Astrocyte (in vitro differentiated cells and primary cell): ENCODE results near the gene KYNU. TPM values are rescaled to one million over a fixed set of nuclear protein-coding genes. Genes with fewer than 3 reads are reported as not detected.

Experiments used
- DNase-seq: peaks from one replicate; pipeline ENCODE4 v3.0.0-alpha.2; 2010; ENCODE audit warnings: low read depth
- FAIRE-seq: peaks from 2 replicates; lab custom pipeline; 2011; peaks lifted over from hg19 to GRCh38; lab: Jason Lieb, UNC
- H2AFZ ChIP-seq: 2 replicates; pipeline ENCODE4 v1.6.0; 2012; ENCODE audit warnings: low read depth, low read length, inconsistent platforms
- H3K27ac ChIP-seq: 2 replicates; pipeline ENCODE4 v1.5.1; 2011; ENCODE audit warnings: low read depth, low read length, inconsistent platforms
- H3K27me3 ChIP-seq: 2 replicates; pipeline ENCODE4 v1.6.0; 2011; ENCODE audit warnings: low read length, inconsistent platforms; ENCODE audit not compliant: insufficient read depth
- H3K36me3 ChIP-seq: 2 replicates; pipeline ENCODE4 v1.5.1; 2011; ENCODE audit warnings: low read length, inconsistent platforms; ENCODE audit not compliant: insufficient read depth
- H3K4me1 ChIP-seq: 2 replicates; pipeline ENCODE4 v1.5.1; 2011; ENCODE audit warnings: low read length, inconsistent platforms; ENCODE audit not compliant: insufficient read depth
- H3K4me2 ChIP-seq: 2 replicates; pipeline ENCODE4 v1.6.0; 2012; ENCODE audit warnings: low read length, inconsistent platforms
- H3K4me3 ChIP-seq: 2 replicates; pipeline ENCODE4 v1.5.1; 2011; ENCODE audit warnings: low read depth, mild to moderate bottlenecking, low read length, inconsistent platforms; ENCODE audit not compliant: insufficient read depth
- H3K79me2 ChIP-seq: 2 replicates; pipeline ENCODE4 v1.6.0; 2012; ENCODE audit warnings: mild to moderate bottlenecking, low read length, inconsistent platforms; ENCODE audit not compliant: insufficient read depth
- H3K9ac ChIP-seq: 2 replicates; pipeline ENCODE4 v1.6.0; 2012; ENCODE audit warnings: mild to moderate bottlenecking, low read length, inconsistent platforms
- H3K9me3 ChIP-seq: 2 replicates; pipeline ENCODE4 v1.5.1; 2012; ENCODE audit warnings: low read depth, mild to moderate bottlenecking, low read length, inconsistent platforms; ENCODE audit not compliant: insufficient read depth
- H4K20me1 ChIP-seq: 2 replicates; pipeline ENCODE4 v1.6.0; 2012; ENCODE audit warnings: low read length, inconsistent platforms; ENCODE audit not compliant: insufficient read depth
- H3K27ac Mint-ChIP-seq: one replicate; pipeline ENCODE4 v1.8.0; 2021; ENCODE audit warnings: mild to moderate bottlenecking, mixed read lengths; ENCODE audit not compliant: unreplicated experiment
- H3K27me3 Mint-ChIP-seq: one replicate; pipeline ENCODE4 v1.8.0; 2021; ENCODE audit warnings: low read depth, mixed read lengths; ENCODE audit not compliant: unreplicated experiment
- H3K36me3 Mint-ChIP-seq: one replicate; pipeline ENCODE4 v1.8.0; 2021; ENCODE audit warnings: low read depth, mixed read lengths; ENCODE audit not compliant: unreplicated experiment
- H3K4me1 Mint-ChIP-seq: one replicate; pipeline ENCODE4 v1.8.0; 2021; ENCODE audit warnings: low read depth, mixed read lengths; ENCODE audit not compliant: unreplicated experiment
- H3K4me3 Mint-ChIP-seq: one replicate; pipeline ENCODE4 v1.8.0; 2021; ENCODE audit warnings: mild to moderate bottlenecking, moderate library complexity, mixed read lengths; ENCODE audit not compliant: unreplicated experiment
- H3K9me3 Mint-ChIP-seq: one replicate; pipeline ENCODE4 v1.8.0; 2021; ENCODE audit warnings: mild to moderate bottlenecking, mixed read lengths; ENCODE audit not compliant: unreplicated experiment
- EZH2 ChIP-seq: IDR thresholded peaks from 2 replicates; pipeline ENCODE4 v1.6.1; 2012; ENCODE audit warnings: mild to moderate bottlenecking, low read length, inconsistent platforms; ENCODE audit not compliant: insufficient read depth
- total RNA-seq: library from RNA; stranded (reverse); gene quantifications from 2 replicates; pipeline ENCODE4 v1.2.1, GENCODE V29; 2021
- TF ChIP-seq, protein P1 (sequence below): IDR thresholded peaks from 2 replicates; pipeline ENCODE4 v1.5.1; 2011; ENCODE audit warnings: low read depth, mild to moderate bottlenecking, inconsistent platforms, low read length, moderate library complexity; ENCODE audit not compliant: insufficient read depth

The KYNU gene
- total RNA-seq, 1 donor from 2014 or later, result 1.2 TPM

DNA sequence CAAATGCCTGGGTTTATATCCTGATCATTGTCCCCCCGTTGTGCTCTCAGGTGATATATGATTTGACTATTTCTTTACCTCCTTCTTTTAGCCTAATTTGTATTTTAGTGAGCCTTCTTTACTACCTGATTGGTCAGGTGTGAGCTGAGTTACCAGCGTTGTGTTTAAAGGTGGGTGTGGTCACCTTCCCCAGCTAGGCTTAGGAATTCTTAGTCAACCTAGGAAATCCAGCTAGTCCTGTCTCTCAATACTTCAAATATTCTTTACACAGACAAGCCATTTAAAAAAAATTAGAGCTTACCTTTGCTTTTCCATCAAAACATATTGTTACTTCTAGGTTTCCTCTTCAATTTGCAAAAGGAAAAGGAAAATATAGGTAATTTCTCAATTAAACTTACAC lies 30.2 kb downstream of the KYNU start:
- H3K4me3 Mint-ChIP-seq, result no peak overlapping the region
- no peaks in the 10 kb centered on the region for H3K36me3 ChIP-seq
- H3K4me1 ChIP-seq, result no peaks in the 10 kb centered on the region
- peaks cover 1% of the 10 kb centered on the region for H3K9me3 Mint-ChIP-seq
- no peaks in the 10 kb centered on the region for H4K20me1 ChIP-seq
- H3K4me2 ChIP-seq, result no peak overlapping the region
- H3K27me3 Mint-ChIP-seq, result no peaks in the 10 kb centered on the region
- H3K9ac ChIP-seq, result no peak overlapping the region
- no peak overlapping the region for H3K27ac ChIP-seq
- FAIRE-seq (no peak), DNase-seq (no peak)
- TF ChIP-seq, protein P1, sequence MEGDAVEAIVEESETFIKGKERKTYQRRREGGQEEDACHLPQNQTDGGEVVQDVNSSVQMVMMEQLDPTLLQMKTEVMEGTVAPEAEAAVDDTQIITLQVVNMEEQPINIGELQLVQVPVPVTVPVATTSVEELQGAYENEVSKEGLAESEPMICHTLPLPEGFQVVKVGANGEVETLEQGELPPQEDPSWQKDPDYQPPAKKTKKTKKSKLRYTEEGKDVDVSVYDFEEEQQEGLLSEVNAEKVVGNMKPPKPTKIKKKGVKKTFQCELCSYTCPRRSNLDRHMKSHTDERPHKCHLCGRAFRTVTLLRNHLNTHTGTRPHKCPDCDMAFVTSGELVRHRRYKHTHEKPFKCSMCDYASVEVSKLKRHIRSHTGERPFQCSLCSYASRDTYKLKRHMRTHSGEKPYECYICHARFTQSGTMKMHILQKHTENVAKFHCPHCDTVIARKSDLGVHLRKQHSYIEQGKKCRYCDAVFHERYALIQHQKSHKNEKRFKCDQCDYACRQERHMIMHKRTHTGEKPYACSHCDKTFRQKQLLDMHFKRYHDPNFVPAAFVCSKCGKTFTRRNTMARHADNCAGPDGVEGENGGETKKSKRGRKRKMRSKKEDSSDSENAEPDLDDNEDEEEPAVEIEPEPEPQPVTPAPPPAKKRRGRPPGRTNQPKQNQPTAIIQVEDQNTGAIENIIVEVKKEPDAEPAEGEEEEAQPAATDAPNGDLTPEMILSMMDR, result no peak
- no peak for TF ChIP-seq EZH2
- no peaks in the 10 kb centered on the region for H3K4me1 Mint-ChIP-seq
- no peaks in the 10 kb centered on the region for H3K79me2 ChIP-seq
- no peaks in the 10 kb centered on the region for H3K9me3 ChIP-seq
- no peaks in the 10 kb centered on the region for H3K27me3 ChIP-seq
- no peak overlapping the region for H3K27ac Mint-ChIP-seq
- H2AFZ ChIP-seq, result no peak overlapping the region
- H3K36me3 Mint-ChIP-seq, result no peaks in the 10 kb centered on the region
- no peak overlapping the region for H3K4me3 ChIP-seq

DNA sequence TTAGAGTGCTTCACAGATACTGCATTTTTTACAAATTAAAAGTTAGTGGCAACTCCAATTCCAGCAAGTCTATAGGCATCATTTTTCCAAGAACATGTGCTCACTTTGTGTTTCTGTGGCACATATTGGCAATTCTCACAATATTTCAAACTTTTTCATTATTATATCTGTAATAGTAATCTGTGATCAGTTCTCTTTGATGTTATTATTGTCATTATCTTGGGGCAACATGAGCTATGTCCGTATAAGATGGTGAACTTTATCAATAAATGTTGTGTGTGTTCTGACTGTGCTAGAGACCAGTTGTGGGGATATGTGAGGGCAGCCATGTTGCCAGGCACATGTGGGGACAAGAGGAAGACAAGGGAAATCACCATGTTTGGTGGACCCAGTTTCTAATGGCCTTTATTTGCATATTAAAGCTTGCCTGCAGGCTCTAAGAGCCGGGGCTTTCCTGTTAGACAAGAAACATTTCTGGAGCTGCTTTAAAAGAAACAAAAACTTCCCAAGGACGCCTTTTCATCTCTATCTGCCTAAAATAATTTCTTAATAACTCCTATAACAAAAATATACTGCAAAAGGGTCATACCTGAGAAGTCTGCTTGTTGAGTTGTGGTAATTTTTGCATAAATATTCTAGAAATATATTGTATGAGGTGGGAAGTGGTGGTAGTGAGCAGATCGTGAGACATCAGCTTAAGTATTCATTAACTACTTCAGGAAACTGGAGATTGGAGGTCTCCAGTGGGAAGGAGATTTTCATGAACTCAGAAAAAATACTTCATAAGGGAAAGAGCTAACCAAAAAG lies 37.2 kb downstream of the KYNU start:
- Histone ChIP-seq H3K4me1 (no peaks in the 10 kb centered on the region), H4K20me1 (no peaks in the 10 kb centered on the region), H2AFZ (no peak overlapping the region), H3K9ac (no peak overlapping the region), H3K4me2 (no peak overlapping the region), H3K36me3 (no peaks in the 10 kb centered on the region), H3K79me2 (no peaks in the 10 kb centered on the region), H3K27me3 (no peaks in the 10 kb centered on the region), H3K4me3 (no peak overlapping the region), H3K27ac (no peak overlapping the region), H3K9me3 (no peaks in the 10 kb centered on the region)
- Mint-ChIP-seq H3K27ac (no peak overlapping the region), H3K36me3 (no peaks in the 10 kb centered on the region), H3K4me1 (no peaks in the 10 kb centered on the region), H3K4me3 (no peak overlapping the region), H3K27me3 (no peaks in the 10 kb centered on the region), H3K9me3 (peaks cover 1% of the 10 kb centered on the region)
- TF ChIP-seq EZH2, result no peak
- TF ChIP-seq, protein P1, result no peak
- no peak for FAIRE-seq
- no peak for DNase-seq

GRCh38 chr2:142915502-142915901 lies 38.0 kb downstream of the KYNU start:
- DNase-seq (no peak), FAIRE-seq (no peak)
- no peak overlapping the region for H3K4me3 ChIP-seq
- H3K4me1 ChIP-seq, result no peaks in the 10 kb centered on the region
- no peak overlapping the region for H3K27ac ChIP-seq
- Mint-ChIP-seq H3K27ac (no peak overlapping the region), H3K36me3 (no peaks in the 10 kb centered on the region), H3K9me3 (peaks cover 1% of the 10 kb centered on the region), H3K27me3 (no peaks in the 10 kb centered on the region), H3K4me3 (no peak overlapping the region), H3K4me1 (no peaks in the 10 kb centered on the region)
- H2AFZ ChIP-seq, result no peak overlapping the region
- TF ChIP-seq EZH2, result no peak
- TF ChIP-seq, protein P1, result no peak
- no peaks in the 10 kb centered on the region for H3K27me3 ChIP-seq
- H3K36me3 ChIP-seq, result no peaks in the 10 kb centered on the region
- no peak overlapping the region for H3K9ac ChIP-seq
- H4K20me1 ChIP-seq, result no peaks in the 10 kb centered on the region
- no peaks in the 10 kb centered on the region for H3K79me2 ChIP-seq
- H3K9me3 ChIP-seq, result no peaks in the 10 kb centered on the region
- H3K4me2 ChIP-seq, result no peak overlapping the region
